ENCODE measurements around the gene SRGAP1.

SRGAP1 gene

GRCh38 chr12:63941166-63941800, 96.8 kb downstream of the SRGAP1 start:
- DNase-seq, result no peak

GRCh38 chr12:63941879-63942278, 97.4 kb downstream of the SRGAP1 start:
- DNase-seq, result no peak

GRCh38 chr12:63942464-63943241, 98.2 kb downstream of the SRGAP1 start:
- DNase-seq, result no peak

GRCh38 chr12:63944034-63944579, 99.6 kb downstream of the SRGAP1 start:
- no peak for DNase-seq

GRCh38 chr12:63944586-63945228, 100.2 kb downstream of the SRGAP1 start:
- peak; percentile 3 for DNase-seq

- no peak for DNase-seq
Measured at GRCh38 chr12:63945777-63946176, 101.3 kb downstream of the SRGAP1 start.

GRCh38 chr12:63948211-63948610, 103.7 kb downstream of the SRGAP1 start:
- DNase-seq, result no peak

GRCh38 chr12:63949902-63950301, 105.4 kb downstream of the SRGAP1 start:
- no peak for DNase-seq

- DNase-seq, result no peak
Measured at GRCh38 chr12:63952995-63953394, 108.5 kb downstream of the SRGAP1 start.

GRCh38 chr12:63955831-63956666, 111.5 kb downstream of the SRGAP1 start:
- no peak for DNase-seq

GRCh38 chr12:63957496-63957895, 113.0 kb downstream of the SRGAP1 start:
- no peak for DNase-seq

- no peak for DNase-seq
Measured at GRCh38 chr12:63958876-63959580, 114.5 kb downstream of the SRGAP1 start.

GRCh38 chr12:63961048-63961447, 116.5 kb downstream of the SRGAP1 start:
- no peak for DNase-seq

GRCh38 chr12:63961543-63961942, 117.0 kb downstream of the SRGAP1 start:
- DNase-seq, result no peak

- no peak for DNase-seq
Measured at GRCh38 chr12:63963868-63964267, 119.4 kb downstream of the SRGAP1 start.

GRCh38 chr12:63964301-63964700, 119.8 kb downstream of the SRGAP1 start:
- no peak for DNase-seq

GRCh38 chr12:63965936-63966605, 121.6 kb downstream of the SRGAP1 start:
- DNase-seq, result no peak

- no peak for DNase-seq
Measured at GRCh38 chr12:63966606-63966975, 122.1 kb downstream of the SRGAP1 start.

- DNase-seq, result no peak
Measured at GRCh38 chr12:63967358-63968145, 123.1 kb downstream of the SRGAP1 start.

- no peak for DNase-seq
Measured at GRCh38 chr12:63968673-63969072, 124.2 kb downstream of the SRGAP1 start.

- no peak for DNase-seq
Measured at GRCh38 chr12:63976902-63977395, 132.4 kb downstream of the SRGAP1 start.

Data from RPMI8226 (cell line).